WTC11 (cell line): Measurements from ENCODE around the gene PHTF1.

Source experiments
- TEAD4 ChIP-seq: sonication (generic); formaldehyde crosslinking; IDR thresholded peaks from 2 replicates; pipeline ENCODE4 v1.8.0; 2022; ENCODE audit warnings: mild to moderate bottlenecking, missing genetic modification reagents
- TF ChIP-seq, protein P1 (sequence below): sonication (generic); formaldehyde crosslinking; IDR thresholded peaks from 2 replicates; pipeline ENCODE4 v1.8.1; 2023; ENCODE audit warnings: mild to moderate bottlenecking, missing genetic modification reagents, borderline replicate concordance
- TF ChIP-seq, protein P2 (sequence below): fragments of 200-600 bp; IDR thresholded peaks from 2 replicates; pipeline ENCODE4 v1.8.0; 2022; ENCODE audit warnings: antibody characterized with exemption

- no peak for TF ChIP-seq TEAD4
- TF ChIP-seq, protein P1, sequence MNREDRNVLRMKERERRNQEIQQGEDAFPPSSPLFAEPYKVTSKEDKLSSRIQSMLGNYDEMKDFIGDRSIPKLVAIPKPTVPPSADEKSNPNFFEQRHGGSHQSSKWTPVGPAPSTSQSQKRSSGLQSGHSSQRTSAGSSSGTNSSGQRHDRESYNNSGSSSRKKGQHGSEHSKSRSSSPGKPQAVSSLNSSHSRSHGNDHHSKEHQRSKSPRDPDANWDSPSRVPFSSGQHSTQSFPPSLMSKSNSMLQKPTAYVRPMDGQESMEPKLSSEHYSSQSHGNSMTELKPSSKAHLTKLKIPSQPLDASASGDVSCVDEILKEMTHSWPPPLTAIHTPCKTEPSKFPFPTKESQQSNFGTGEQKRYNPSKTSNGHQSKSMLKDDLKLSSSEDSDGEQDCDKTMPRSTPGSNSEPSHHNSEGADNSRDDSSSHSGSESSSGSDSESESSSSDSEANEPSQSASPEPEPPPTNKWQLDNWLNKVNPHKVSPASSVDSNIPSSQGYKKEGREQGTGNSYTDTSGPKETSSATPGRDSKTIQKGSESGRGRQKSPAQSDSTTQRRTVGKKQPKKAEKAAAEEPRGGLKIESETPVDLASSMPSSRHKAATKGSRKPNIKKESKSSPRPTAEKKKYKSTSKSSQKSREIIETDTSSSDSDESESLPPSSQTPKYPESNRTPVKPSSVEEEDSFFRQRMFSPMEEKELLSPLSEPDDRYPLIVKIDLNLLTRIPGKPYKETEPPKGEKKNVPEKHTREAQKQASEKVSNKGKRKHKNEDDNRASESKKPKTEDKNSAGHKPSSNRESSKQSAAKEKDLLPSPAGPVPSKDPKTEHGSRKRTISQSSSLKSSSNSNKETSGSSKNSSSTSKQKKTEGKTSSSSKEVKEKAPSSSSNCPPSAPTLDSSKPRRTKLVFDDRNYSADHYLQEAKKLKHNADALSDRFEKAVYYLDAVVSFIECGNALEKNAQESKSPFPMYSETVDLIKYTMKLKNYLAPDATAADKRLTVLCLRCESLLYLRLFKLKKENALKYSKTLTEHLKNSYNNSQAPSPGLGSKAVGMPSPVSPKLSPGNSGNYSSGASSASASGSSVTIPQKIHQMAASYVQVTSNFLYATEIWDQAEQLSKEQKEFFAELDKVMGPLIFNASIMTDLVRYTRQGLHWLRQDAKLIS (CRISPR knock-in tag) = no peak
- TF ChIP-seq, protein P2, sequence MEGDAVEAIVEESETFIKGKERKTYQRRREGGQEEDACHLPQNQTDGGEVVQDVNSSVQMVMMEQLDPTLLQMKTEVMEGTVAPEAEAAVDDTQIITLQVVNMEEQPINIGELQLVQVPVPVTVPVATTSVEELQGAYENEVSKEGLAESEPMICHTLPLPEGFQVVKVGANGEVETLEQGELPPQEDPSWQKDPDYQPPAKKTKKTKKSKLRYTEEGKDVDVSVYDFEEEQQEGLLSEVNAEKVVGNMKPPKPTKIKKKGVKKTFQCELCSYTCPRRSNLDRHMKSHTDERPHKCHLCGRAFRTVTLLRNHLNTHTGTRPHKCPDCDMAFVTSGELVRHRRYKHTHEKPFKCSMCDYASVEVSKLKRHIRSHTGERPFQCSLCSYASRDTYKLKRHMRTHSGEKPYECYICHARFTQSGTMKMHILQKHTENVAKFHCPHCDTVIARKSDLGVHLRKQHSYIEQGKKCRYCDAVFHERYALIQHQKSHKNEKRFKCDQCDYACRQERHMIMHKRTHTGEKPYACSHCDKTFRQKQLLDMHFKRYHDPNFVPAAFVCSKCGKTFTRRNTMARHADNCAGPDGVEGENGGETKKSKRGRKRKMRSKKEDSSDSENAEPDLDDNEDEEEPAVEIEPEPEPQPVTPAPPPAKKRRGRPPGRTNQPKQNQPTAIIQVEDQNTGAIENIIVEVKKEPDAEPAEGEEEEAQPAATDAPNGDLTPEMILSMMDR = no peak
Observed at GRCh38 chr1:113761937-113762336, 2.7 kb upstream of the PHTF1 start.
